ENCODE measurements around the gene LRRC26. TPM values are rescaled to one million over a fixed set of nuclear protein-coding genes. Genes with fewer than 3 reads are reported as not detected.

The LRRC26 gene
- polyA plus RNA-seq, 1 experiment: not detected

DNA sequence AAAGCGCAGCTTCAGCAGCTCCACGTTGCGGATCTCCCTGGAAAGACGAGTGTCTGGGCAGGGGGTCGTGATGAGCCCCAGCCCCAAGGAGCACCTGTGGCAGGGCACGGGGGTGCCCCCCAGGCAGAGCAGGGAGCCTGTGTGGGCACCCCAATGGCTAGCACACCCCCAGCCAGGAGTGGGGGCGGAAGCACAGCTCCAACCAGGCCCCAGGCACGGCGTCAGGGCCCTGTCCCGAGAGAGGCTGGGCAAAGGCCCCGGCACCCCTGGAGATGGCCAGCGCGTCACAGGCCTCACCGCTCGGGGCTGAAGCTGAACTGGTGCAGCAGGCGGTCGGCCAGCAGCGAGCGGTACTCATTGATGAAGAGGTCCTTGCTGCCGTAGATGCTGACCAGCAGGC is 10.6 kb upstream of the LRRC26 start:
- DNase-seq (ENCODE audit: low read depth, low spot score): no peak
- Histone ChIP-seq H3K27ac (ENCODE audit: low read depth, low read length) (no peak overlapping the region), H3K4me3 (ENCODE audit: low read depth, low read length) (no peak overlapping the region), H3K27me3 (ENCODE audit: control insufficient read depth, insufficient read depth, low read length) (no peaks in the 10 kb centered on the region), H3K9me3 (ENCODE audit: control insufficient read depth, insufficient read depth, low read length) (no peaks in the 10 kb centered on the region)
- TF ChIP-seq, protein P1, sequence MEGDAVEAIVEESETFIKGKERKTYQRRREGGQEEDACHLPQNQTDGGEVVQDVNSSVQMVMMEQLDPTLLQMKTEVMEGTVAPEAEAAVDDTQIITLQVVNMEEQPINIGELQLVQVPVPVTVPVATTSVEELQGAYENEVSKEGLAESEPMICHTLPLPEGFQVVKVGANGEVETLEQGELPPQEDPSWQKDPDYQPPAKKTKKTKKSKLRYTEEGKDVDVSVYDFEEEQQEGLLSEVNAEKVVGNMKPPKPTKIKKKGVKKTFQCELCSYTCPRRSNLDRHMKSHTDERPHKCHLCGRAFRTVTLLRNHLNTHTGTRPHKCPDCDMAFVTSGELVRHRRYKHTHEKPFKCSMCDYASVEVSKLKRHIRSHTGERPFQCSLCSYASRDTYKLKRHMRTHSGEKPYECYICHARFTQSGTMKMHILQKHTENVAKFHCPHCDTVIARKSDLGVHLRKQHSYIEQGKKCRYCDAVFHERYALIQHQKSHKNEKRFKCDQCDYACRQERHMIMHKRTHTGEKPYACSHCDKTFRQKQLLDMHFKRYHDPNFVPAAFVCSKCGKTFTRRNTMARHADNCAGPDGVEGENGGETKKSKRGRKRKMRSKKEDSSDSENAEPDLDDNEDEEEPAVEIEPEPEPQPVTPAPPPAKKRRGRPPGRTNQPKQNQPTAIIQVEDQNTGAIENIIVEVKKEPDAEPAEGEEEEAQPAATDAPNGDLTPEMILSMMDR (IDR thresholded peaks at IDR 0.05; ENCODE audit: low read depth, low read length): no peak
- ChIA-PET POLR2A (interaction anchor here (1.2 kb wide), 2 partner anchors 8 to 60 kb away, joined by 3 read pairs; partner anchors contain the start of gene TUBB4B), CTCF (no interaction called here)

DNA sequence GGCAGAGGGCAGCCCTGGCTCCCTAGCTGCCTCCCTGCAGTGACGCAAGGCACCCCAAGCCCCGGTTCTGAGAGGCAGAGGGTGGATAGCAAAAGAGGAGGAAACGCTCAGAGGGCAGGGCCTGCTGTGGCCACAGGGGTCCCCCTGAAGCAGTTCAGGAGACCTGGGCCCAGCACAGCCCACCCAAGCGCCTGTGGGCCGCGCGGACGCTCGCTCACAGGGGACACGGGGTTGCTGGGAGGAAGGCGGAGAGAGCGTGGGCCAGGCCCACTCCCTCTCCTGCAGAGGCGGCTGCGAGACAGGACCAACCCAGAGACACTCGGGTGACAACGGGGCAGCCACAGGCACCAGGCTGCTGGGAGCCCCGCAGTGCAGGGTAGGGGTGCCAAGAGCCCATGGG is 9.9 kb upstream of the LRRC26 start:
- Histone ChIP-seq H3K27ac (ENCODE audit: low read depth, low read length) (no peak overlapping the region), H3K27me3 (ENCODE audit: control insufficient read depth, insufficient read depth, low read length) (no peaks in the 10 kb centered on the region), H3K9me3 (ENCODE audit: control insufficient read depth, insufficient read depth, low read length) (no peaks in the 10 kb centered on the region), H3K4me3 (ENCODE audit: low read depth, low read length) (no peak overlapping the region)
- POLR2A ChIA-PET: interaction anchor here (1.2 kb wide), 3 partner anchors 9 to 61 kb away, joined by 3 read pairs; partner anchors contain the start of gene TUBB4B
- TF ChIP-seq, protein P1 (IDR thresholded peaks at IDR 0.05; ENCODE audit: low read depth, low read length): no peak
- CTCF ChIA-PET: no interaction called here
- DNase-seq (ENCODE audit: low read depth, low spot score): no peak

DNA sequence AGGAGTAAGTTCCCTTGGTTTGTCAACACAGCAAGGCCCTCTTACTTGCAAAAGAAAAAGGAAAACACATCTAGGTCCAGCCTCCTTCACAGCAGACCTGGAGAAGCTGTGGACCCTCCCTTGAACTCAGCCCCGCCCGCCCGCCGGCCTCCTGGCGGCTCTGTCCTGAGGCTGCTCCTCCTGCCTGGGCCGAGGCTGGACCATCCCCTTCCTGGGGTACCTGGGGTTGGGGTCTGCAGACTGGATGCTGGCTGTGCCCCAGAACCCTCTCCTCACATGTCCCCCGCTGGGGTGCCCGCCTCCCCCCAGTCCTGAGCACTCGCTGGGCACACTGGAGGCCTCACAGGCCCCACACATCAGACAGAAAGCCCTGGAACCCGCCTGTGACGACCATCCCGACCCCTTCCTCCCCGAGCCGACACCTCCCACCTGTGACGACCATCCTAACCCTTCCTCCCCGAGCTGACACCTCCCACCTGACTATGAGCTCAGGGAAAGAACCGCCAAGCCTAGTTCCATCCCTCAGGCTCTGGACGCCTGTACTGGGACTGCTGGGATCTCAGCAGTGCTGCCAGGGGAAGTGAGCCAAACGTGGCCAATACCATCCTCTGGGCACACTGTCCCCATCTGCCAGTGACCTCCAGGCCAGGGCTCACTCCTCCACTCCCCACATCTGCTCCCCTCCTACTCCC is 9.2 kb upstream of the LRRC26 start:
- Histone ChIP-seq H3K4me3 (ENCODE audit: low read depth, low read length) (no peak overlapping the region), H3K27ac (ENCODE audit: low read depth, low read length) (no peak overlapping the region), H3K9me3 (ENCODE audit: control insufficient read depth, insufficient read depth, low read length) (no peaks in the 10 kb centered on the region; the same call in 1 of the 2 replicates), H3K27me3 (ENCODE audit: control insufficient read depth, insufficient read depth, low read length) (peaks cover 5% of the 10 kb centered on the region)
- POLR2A ChIA-PET: interaction anchor here (1.2 kb wide), 1 partner anchor 10 kb away, joined by 3 read pairs; no protein-coding TSS in a partner anchor
- DNase-seq (ENCODE audit: low read depth, low spot score): no peak
- TF ChIP-seq, protein P1 (IDR thresholded peaks at IDR 0.05; ENCODE audit: low read depth, low read length): no peak
- CTCF ChIA-PET: no interaction called here

DNA sequence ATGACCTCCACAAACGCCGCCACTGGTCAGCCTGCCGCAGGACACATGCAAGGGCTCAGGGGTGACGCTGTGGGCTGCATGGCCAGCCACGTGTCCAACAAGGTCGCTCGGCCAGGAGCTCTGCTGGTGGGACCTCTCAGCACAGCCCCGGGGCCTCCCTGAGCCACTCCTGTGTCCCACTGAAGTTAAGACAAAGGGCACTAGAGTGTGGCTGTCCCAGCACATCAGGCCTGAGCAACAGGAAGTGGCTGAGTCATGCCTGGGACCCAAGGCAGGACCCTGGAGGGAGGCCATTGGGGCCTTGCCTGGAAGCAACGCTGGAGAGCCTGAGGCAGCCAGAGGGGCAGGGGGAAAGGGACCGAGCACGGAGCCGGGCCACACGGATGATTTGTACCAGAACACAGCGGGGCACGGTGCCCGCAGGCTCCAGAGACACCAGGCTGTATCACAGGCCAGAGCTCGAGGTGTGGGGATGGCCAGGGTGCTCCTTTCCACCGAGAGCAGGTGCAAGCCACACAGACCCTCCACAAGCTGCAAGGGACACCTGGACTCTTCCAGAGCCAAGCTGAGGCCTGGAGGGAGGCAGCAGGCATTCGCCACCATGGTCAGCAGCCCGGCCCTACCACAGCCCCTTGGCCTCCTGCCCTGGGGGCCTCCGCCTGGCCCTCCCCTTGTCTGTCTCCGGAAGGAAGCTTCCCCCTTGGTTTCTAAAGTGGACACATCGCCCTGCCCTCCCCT is 8.5 kb upstream of the LRRC26 start:
- DNase-seq (ENCODE audit: low read depth, low spot score): no peak
- POLR2A ChIA-PET: interaction anchor here (1.2 kb wide), 1 partner anchor 11 kb away, joined by 3 read pairs; no protein-coding TSS in a partner anchor

More for the DNA sequence above, 8.5 kb upstream of the LRRC26 start:
- no peak overlapping the region for H3K27ac ChIP-seq (ENCODE audit: low read depth, low read length)
- peaks cover 5% of the 10 kb centered on the region for H3K27me3 ChIP-seq (ENCODE audit: control insufficient read depth, insufficient read depth, low read length)
- no peaks in the 10 kb centered on the region; the same call in 1 of the 2 replicates for H3K9me3 ChIP-seq (ENCODE audit: control insufficient read depth, insufficient read depth, low read length)
- TF ChIP-seq, protein P1 (IDR thresholded peaks at IDR 0.05; ENCODE audit: low read depth, low read length): no peak
- CTCF ChIA-PET: no interaction called here
- H3K4me3 ChIP-seq (ENCODE audit: low read depth, low read length): no peak overlapping the region
